Measurements from ENCODE around the gene PRRX2. TPM values are rescaled to one million over a fixed set of nuclear protein-coding genes. Genes with fewer than 3 reads are reported as not detected.
"Not testable (repeated sequence)": the region's sequence is repeated elsewhere in the genome, so short reads cannot be mapped to it uniquely, and the experiment has no call there.

The PRRX2 gene
- total RNA-seq, 4 donors from 2014 or later, result 0.75 to 1.7 (median 1.6) TPM; not detected in 1

DNA sequence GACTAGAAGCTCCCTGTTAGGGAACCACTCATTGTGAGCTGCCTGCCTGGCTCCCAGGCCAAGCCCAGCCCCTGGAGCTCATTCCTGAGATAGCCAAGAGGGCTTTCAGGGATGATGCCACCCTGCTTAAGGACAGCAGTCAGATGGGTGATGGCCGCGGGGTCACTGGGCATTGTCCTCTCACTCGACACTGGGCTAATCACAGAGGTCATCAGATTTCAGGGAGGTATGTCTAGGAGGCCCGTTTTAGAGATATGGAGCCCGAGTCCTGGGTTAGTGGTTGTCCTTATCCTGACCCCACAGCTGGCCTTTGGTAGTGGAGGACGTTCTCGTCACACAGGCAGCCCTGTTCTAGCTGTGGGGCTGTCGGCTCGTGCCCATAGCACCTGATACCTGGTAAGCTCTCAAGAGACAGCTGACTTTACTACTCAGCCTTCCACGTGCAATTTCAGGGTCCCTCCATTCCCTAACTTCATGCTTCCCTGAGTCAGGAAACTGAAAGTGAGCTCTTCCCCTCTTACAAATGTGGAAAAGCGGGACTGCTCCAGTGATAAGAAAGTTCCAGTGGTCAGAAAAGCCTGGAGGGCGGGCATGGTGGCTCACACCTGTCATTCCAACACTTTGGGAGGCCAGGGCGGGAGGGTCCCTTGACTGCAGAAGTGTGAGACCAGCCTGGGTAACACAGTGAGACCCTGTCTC, 94.5 kb downstream of the PRRX2 start:
- in situ Hi-C loops (cut with MboI; ENCODE audit: low sequenced_read_pairs in 4 of 4), result no loop called here
- H3K27me3 ChIP-seq, result peaks cover 0 to 11% (median 0%) of the 10 kb centered on the region in 3 donors
- ATAC-seq, result no peak
- intact Hi-C loops (cut with DNase I; ENCODE audit: low total_unique reads), result no loop called here
- no peaks in the 10 kb centered on the region for H3K36me3 ChIP-seq
- no peak for DNase-seq
- TF ChIP-seq, protein P1, sequence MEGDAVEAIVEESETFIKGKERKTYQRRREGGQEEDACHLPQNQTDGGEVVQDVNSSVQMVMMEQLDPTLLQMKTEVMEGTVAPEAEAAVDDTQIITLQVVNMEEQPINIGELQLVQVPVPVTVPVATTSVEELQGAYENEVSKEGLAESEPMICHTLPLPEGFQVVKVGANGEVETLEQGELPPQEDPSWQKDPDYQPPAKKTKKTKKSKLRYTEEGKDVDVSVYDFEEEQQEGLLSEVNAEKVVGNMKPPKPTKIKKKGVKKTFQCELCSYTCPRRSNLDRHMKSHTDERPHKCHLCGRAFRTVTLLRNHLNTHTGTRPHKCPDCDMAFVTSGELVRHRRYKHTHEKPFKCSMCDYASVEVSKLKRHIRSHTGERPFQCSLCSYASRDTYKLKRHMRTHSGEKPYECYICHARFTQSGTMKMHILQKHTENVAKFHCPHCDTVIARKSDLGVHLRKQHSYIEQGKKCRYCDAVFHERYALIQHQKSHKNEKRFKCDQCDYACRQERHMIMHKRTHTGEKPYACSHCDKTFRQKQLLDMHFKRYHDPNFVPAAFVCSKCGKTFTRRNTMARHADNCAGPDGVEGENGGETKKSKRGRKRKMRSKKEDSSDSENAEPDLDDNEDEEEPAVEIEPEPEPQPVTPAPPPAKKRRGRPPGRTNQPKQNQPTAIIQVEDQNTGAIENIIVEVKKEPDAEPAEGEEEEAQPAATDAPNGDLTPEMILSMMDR (IDR thresholded peaks at IDR 0.05 in 4 of 5, conservative IDR thresholded peaks at IDR 0.05 in 1 of 5), result no peak
- no peak for TF ChIP-seq POLR2A (IDR thresholded peaks at IDR 0.05)
- no peaks in the 10 kb centered on the region for H3K4me1 ChIP-seq
- H3K27ac ChIP-seq, result no peak overlapping the region
- H3K4me3 ChIP-seq, result no peak overlapping the region
- H3K9me3 ChIP-seq, result no peaks in the 10 kb centered on the region

DNA sequence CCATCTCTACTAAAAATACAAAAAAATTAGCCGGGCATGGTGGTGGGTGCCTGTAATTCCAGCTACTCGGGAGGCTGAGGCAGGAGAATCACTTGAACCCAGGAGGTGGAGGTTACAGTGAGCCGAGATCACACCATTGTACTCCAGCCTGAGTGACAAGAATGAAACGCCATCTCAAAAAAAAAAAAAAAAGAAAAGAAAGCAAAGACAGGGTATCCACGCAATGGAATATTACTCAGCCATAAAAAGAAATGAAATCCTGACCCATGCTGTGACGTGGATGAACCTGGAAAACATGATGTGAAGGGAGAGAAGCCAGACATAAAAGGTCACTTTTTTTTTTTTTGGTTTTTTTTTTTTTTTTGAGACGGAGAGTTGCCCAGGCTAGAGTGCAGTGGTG, 95.3 kb downstream of the PRRX2 start:
- H3K36me3 ChIP-seq; ATAC-seq; in situ Hi-C loops (cut with MboI; ENCODE audit: low sequenced_read_pairs in 4 of 4); DNase-seq; H3K4me3 ChIP-seq; H3K4me1 ChIP-seq; H3K9me3 ChIP-seq; intact Hi-C loops (cut with DNase I; ENCODE audit: low total_unique reads); H3K27ac ChIP-seq: not testable (repeated sequence)
- peaks cover 0 to 11% (median 0%) of the 10 kb centered on the region in 3 donors for H3K27me3 ChIP-seq

DNA sequence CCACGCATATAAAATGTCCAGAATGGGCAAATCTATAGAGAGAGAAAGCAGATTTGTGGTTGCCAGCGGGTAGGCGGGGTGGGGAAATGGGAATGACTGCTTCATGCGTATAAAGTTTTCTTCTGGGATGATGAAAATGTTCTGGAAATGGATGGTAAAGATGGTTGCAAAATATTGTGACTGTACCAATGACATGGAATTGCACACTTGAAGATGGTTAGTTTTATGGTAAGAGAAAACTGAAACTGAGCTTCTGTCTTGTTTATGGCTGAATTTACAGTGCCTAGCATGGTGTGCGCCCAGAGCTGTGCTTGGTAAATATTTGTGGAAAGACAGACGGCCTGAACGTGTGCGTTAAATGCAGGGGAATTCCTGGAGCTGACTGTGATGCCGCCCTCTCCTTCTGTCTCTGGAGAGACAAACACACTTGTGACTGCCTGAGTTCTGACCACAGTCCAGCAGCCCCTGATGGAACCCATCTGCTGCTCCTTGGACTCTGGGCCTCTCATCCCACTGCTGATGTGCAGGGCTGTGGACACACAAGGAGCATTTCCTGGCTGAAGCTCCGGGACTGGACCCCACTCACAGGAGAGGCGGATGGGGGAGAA, 96.0 kb downstream of the PRRX2 start:
- no peak for ATAC-seq
- Histone ChIP-seq H3K4me3 (no peak overlapping the region), H3K27ac (peak overlapping the region in 3 of 4 donors; percentile 26 to 71 (median 34)), H3K9me3 (no peaks in the 10 kb centered on the region), H3K4me1 (no peaks in the 10 kb centered on the region), H3K27me3 (peaks cover 0 to 11% (median 0%) of the 10 kb centered on the region in 3 donors), H3K36me3 (no peaks in the 10 kb centered on the region)
- TF ChIP-seq, protein P1 (IDR thresholded peaks at IDR 0.05 in 4 of 5, conservative IDR thresholded peaks at IDR 0.05 in 1 of 5), result no peak
- in situ Hi-C loops (cut with MboI; ENCODE audit: low sequenced_read_pairs in 4 of 4), result no loop called here
- intact Hi-C loops (cut with DNase I; ENCODE audit: low total_unique reads), result no loop called here
- DNase-seq, result no peak

DNA sequence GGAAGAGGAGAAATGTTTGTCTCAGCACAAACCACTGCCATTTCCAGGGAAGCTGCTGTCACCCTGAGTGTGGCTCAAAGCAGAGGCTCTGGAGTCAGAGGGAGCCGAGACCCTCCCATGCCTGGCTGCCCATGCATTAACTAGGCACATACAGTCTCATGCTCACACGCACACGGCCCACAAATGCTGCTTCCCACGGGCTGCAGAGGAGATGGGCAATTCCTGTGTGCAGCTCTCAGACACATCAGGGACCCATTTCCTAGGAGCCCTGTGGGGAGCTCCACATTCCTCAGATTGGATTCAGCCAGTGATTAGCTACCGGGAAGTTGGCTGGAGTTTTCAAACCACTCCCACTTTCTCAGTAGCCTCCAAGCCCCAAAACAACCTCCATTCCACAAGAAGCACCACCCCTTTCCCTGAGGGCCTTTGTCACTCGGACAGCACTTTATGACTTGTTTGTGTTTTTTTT, 96.5 kb downstream of the PRRX2 start:
- DNase-seq, result peak in 1 of 2 donors; percentile 38
- intact Hi-C loops (cut with DNase I; ENCODE audit: low total_unique reads), result no loop called here
- in situ Hi-C loops (cut with MboI; ENCODE audit: low sequenced_read_pairs in 4 of 4), result no loop called here
- TF ChIP-seq, protein P1 (IDR thresholded peaks at IDR 0.05 in 4 of 5, conservative IDR thresholded peaks at IDR 0.05 in 1 of 5), result no peak
- TF ChIP-seq POLR2A (IDR thresholded peaks at IDR 0.05), result no peak
- H3K9me3 ChIP-seq, result no peaks in the 10 kb centered on the region
- no peak overlapping the region for H3K4me3 ChIP-seq
- H3K36me3 ChIP-seq, result no peaks in the 10 kb centered on the region
- H3K27ac ChIP-seq, result peak overlapping the region in 3 of 4 donors; percentile 26 to 71 (median 34)
- peak in 1 of 2 donors; percentile 48 for ATAC-seq
- peaks cover 0 to 11% (median 0%) of the 10 kb centered on the region in 3 donors for H3K27me3 ChIP-seq
- no peaks in the 10 kb centered on the region for H3K4me1 ChIP-seq

DNA sequence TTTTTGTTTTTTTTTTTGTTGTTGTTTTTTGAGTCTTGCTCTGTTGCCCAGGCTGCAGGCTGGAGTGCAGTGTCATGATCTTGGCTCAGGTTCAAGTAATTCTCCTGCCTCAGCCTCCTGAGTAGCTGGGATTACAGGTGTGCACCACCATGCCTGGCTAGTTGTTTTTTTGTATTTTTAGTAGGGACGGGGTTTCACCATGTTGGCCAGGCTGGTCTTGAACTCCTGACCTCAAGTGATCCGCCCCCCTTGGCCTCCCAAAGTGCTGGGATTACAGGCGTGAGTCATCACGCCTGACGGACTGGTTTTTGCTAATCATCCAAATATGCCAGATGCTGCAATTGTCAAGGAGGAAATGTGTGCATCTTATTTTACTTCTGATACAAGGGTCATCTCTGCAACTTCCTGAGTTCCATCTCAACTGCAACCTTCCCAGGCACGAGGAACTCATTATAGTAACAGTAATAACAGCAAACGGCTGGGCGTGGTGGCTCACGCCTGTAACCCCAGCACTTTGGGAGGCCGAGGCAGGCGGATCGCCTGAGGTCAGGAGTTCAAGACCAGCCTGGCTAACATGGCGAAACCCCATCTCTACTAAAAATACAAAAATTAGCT, 97.0 kb downstream of the PRRX2 start:
- in situ Hi-C loops (cut with MboI; ENCODE audit: low sequenced_read_pairs in 4 of 4); H3K4me3 ChIP-seq; H3K36me3 ChIP-seq; intact Hi-C loops (cut with DNase I; ENCODE audit: low total_unique reads); H3K9me3 ChIP-seq; H3K4me1 ChIP-seq: not testable (repeated sequence)
- ATAC-seq, result peak; percentile 72
- Histone ChIP-seq H3K27ac (peak overlapping the region; percentile 34 to 71 (median 47)), H3K27me3 (peaks cover 0 to 11% (median 0%) of the 10 kb centered on the region in 3 donors)
- peak in 1 of 2 donors; percentile 53 for DNase-seq

All from gastrocnemius medialis (tissue), 4 donors.